DOHH2 (cell line): ENCODE results near the gene KANK3.

ENCODE experiments used
- CTCF ChIP-seq: fragments of 200-600 bp; sonication (generic); IDR thresholded peaks from one replicate; pipeline ENCODE4 v1.5.1; 2014; ENCODE audit warnings: antibody characterized with exemption, mild to moderate bottlenecking, low read depth, low read length; ENCODE audit not compliant: poor library complexity, severe bottlenecking
- EZH2phosphoT487 ChIP-seq: fragments of 200-600 bp; sonication (generic); IDR thresholded peaks from 2 replicates; pipeline ENCODE4 v1.6.1; 2017; ENCODE audit warnings: borderline replicate concordance, mild to moderate bottlenecking, antibody characterized with exemption, low read length, moderate library complexity, mixed read lengths

GRCh38 chr19:8307965-8308866, 34.8 kb downstream of the KANK3 start, which contains the start of gene CD320:
- TF ChIP-seq CTCF (no peak), EZH2phosphoT487 (no peak)
